Spleen (tissue), 7 donors: Measurements from ENCODE around the gene SLC9C2.

Source experiments
- CTCF ChIP-seq, 11 experiments: fragments of 200-600 bp in 7 of 11; fragments of 450-650 bp in 4 of 11; sonication (generic) in 4 of 11; IDR thresholded peaks in 8 of 11; conservative IDR thresholded peaks in 3 of 11; 1 replicate in 7 of 11; 2 replicates in 4 of 11; pipeline versions ENCODE4 v1.4.0 to v1.8.0; 2016 to 2021; ENCODE audit warnings: antibody characterized with exemption in 11 of 11, inconsistent platforms in 4 of 11, mild to moderate bottlenecking in 1 of 11
- POLR2A ChIP-seq, 3 donors: fragments of 450-650 bp; IDR thresholded peaks; one replicate each; pipeline ENCODE4 v1.5.1; 2017; ENCODE audit warnings: antibody characterized with exemption in 3 of 3, mild to moderate bottlenecking in 1 of 3
- POLR2AphosphoS5 ChIP-seq, 3 donors: sonication (generic); formaldehyde crosslinking; IDR thresholded peaks; one replicate each; pipeline ENCODE4 v1.5.1; 2017; ENCODE audit warnings: antibody characterized with exemption in 3 of 3
- donor health status: DM: no; HTN: no; CAD: no; lungs with moderate emphysema.
- donor health status: DM: no; HTN: no; CAD: no.
- donor health status: DM: no; HTN: no; CAD: no.

DNA sequence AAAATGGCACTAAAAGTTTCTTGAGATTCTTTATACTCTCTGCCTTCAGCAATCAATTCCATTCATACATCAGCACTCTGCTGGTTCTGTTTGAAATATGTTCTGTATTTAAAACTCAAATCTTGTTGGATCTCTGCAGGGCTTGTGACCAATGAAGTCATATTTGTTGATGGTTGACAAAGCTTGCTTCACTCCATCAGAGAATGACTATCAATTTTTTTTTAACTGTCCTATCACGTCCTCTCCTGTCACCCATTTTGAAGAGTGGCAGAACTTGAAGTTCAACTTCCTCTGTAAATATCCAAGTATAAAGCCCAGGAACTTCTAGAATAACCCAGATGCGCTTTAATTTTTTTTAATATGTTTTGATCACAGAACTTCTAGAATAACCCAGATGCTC lies 114.9 kb downstream of the SLC9C2 start:
- TF ChIP-seq CTCF (IDR thresholded peaks at IDR 0.05 in 8 of 11, conservative IDR thresholded peaks at IDR 0.05 in 3 of 11) (no peak), POLR2A (IDR thresholded peaks at IDR 0.05) (no peak), POLR2AphosphoS5 (IDR thresholded peaks at IDR 0.05) (no peak)
